Middle frontal gyrus (tissue), 1 donor: Measurements from ENCODE around the gene CDRT4.

Experiments used
- DNase-seq: peaks from one replicate; pipeline ENCODE4 v3.0.0-alpha.2; 2015; ENCODE audit warnings: low spot score; ENCODE audit errors: extremely low spot score

The CDRT4 gene

DNA sequence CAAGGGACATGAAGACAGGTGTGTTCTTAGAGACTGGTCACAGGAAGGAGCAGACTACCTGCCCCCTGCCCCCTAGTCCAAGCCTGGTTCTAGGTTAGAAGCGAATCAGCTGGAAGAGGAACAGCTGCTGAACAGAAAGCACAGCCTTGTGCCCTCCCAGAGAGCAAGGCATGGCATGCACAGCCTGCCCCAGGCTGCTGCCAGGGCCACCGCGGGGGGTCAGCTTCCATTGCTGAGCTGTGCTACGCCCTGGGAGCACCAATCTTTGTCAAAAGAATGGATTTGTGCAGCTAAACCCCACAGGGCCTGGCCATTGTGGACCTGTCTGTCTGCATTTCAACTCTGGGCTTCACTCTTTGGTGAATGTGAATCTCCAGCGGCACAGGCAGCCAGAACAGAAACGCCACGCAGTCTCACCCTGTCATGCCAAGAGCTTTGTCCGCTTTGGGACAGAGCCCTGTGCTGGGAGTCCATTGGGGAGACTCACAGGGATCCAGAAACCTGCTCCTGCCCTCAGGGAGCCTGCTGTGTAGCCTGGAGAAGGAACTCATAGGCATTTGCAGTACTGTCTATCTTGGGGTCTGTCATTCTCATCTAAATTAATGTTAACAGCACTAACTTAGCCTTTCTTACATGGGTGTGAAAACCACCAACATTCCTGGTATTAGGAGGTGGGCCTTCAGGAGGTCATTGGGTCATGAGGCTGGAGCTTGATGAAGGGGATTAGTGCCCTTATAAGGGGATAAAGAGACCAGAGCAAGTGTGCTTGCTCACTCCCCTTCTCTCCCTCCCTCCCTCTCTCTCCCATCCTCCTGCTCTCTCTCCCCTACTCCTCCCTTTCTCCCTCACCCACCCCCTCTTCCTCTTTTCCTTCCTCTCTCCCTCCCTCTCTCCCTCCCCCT is 25.6 kb upstream of the CDRT4 start:
- DNase-seq, result no peak

DNA sequence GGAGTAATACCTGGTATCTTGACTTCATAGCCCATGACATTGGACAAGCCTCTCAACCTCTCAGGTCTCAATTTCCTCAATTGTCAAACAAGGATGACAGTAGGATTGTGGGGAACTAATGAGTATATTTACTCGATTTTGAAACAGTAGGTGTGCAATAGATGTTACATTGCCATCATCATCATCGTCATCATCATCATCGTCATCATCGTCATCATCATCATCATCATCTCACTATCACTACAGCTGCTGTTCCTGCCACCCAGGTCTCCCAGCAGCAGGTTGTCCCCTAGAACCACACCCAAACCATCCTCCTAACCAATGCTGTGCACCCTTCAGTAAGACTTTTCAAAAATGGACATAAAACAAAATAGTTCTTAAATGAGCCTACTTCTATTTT is 24.8 kb upstream of the CDRT4 start:
- DNase-seq, result no peak

DNA sequence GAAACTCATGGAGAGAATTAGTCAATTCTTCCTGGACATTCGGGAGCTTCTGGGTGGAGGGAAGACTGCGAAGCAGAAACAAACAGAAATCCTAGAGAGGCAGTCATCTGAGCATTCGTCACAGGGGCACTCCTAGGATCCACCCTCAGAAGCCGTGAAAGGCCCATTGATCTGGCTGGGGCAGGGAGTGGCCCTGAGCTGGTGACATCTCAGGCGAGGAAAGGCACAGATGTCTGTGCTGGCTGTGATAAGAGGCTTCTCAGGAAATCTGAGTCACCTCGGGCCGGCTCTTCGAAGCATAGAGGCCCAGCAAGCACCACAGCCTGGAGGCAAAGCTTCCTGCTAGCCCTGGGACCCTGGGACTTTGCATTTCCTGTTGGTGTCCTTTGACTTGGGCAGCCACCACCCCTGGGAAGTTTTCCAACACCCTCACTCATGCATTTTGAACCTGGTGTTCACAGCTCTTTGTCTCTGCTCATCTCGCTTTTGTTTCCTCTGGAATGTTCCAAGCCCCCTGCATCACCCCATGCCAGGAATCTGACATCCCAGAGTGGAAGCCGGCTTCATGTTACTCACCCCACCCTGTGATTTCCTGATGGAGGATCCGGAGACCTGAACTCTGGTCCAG is 23.3 kb upstream of the CDRT4 start:
- peak; percentile 49 for DNase-seq

DNA sequence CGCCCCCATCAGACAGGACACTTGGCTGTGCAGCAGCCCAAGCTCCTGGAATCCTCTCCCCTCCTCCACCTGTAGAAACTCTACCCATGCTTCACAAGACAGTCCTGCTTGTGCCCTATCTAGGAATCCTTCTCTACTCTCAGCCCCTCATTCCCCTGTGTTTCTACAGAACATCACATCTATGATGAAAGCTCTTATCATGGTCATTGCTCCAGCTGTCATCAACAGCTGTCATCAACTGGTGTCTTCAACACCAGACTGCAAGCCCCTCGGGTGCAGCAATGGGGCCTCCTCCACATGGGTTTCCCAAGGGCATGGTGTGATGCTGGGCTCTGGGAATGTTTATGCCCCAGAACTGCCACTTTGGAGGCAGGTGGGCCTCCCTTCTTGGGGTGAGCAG is 21.1 kb upstream of the CDRT4 start:
- DNase-seq, result no peak

DNA sequence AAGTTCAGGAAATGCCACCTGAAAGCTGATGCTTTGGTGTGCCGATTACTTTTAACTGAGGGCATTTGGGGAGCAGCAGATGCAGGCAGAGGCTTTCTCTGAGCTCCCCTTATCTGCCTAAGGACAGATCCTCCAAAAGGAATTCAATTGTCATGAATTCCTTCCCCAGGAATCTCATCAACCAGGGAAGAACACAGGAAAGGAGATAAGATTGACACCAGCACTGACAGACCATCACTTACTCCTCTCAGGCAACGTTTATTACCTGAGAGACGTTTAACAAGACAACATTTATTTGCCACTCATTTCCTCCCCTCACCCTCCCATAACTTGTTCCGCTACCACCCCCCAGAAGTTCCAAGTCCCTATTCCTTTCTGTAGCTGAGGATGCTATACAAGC is 17.6 kb upstream of the CDRT4 start:
- DNase-seq, result no peak

DNA sequence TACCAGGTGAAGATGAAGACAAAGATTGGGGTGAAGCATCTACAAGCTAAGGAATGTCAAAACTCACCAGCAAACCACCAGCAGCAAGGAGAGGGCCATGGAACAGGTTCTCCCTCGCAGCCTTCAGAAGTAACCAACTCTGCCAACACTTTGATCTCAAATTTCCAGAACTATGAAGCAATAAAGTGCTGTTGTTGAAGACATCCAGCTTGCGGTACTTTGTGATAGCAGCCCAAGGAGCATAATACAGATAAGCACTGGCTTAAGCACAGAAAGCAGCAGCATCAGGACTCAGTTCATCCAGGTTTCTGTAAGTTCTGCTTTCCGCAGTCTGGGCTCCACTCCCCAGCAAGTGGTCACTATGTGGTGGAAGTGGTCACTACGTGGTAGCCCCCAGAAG is 16.0 kb upstream of the CDRT4 start:
- no peak for DNase-seq

DNA sequence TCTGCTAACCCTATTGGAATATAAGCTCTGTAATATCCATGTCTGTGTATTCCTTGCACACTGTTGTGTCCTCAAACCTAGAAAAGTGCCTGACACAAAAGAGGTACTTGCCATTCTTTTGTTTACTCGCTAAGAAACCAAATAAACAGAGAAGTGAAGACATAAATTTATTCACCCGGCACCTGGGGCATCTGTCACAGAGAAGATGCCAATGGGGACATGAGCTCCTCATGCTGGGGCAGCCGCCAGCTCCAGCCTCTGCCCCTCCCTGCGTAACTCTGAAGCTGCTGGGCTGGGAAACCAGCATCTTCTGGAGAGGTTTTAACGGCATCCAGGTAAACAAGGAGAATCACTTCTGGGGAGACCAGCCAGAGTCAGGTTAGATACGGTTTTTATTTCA is 15.1 kb upstream of the CDRT4 start:
- DNase-seq, result no peak

DNA sequence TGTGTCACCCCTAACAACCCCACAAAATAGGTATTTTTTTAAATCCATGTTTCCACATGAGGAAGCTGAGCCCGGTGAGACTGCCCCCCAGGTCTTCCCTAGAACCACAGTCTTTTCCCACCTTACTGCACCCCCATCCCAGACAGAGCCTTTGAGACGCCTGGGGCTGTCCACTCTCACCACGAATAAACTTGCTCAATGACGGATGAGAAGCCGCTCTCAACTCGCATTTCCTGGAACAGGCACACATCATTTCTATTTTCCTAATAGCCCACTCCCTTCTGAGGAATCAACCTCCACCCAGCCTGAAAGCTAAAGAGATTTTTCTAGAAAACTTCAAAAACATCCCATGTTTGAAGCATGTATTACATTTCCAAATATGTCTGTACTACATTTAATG is 14.1 kb upstream of the CDRT4 start:
- DNase-seq, result no peak

DNA sequence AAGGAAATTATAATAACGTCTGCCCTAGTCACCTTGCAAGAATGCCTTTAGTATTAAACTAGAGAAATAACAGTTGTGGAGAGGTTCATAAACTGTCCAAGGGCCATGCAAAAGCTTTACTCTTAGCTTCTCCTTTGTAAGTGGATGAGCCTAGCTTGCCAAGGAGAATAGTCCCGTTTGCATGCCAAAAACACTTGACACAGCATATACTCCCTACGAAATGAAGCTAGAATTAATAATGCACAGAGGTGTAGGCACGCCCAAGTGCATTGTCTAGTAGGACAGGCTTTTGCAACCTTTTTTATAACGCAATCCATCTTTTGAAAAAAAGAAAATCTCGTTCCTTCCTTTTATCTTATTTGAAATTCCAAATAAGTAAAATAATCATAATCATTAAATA is 12.8 kb upstream of the CDRT4 start:
- no peak for DNase-seq

DNA sequence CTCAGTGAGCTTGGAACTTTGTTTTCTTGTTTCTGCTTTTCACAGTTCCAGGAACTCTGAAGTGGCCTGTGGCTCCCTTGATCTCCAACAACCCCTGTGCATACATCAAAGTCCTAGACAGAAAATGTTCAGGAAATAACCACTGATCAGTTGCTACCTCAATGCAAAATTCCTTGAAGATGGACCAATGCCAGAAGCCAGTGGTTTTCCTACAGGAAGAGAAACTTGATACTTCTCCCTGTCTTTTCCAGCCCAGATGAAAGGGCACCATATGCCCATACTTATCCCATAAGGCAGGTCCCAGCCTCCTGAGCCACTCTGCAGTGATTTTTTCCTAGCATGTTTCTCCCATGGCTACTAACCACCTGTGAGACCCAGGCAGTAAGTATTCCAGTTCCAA is 12.3 kb upstream of the CDRT4 start:
- DNase-seq, result no peak

DNA sequence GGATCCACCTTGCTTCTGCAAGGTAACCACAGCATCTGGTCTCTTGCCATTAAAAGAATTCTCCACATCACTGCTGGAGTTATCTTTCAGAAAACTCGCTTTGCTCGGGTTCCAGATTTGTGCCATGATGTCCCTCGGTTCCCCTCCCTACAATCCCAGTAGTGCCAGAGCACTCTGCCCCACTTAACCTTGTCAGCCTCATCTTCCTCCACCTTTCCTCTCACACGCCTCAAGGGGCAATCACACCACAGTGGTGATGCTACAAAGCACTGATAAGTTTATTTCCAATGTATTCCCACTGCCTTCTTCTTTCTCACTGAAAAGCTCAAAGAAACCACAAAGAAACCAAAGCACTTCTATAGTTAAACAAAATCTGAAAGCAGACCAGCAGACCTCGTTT is 11.4 kb upstream of the CDRT4 start:
- no peak for DNase-seq

DNA sequence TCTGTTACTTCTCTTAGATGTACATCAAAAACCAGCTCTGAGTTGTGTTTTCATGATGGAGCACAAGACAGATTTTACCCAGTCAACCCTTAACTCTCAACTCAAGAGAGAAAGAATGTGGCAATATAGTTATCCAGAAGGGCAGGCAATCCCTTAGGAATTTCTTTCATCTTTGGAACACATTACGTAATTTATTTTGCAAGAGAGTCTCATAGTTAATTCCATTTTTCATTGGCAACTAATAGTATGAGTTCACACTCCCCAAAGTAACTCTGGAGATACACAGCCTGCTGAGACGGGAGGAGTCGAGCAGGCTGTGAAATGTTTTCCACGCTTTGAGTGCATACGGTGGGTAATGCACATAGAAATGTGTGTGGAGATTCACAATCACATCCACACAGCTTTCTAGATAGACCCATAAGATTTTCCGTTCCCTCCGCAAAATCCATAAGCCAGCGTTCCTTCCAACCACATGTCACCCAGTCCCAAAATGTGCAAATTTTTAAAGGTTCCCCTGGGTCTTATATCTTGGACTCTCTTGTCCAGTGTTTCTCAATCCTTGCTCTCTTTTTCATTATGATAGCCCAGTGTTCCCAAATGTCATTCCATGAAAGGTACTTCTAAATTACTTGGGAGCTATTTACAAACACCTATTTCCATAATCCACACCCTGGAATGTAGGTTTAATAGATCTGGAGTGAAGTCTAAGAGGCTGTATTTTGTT is 8.4 kb upstream of the CDRT4 start:
- DNase-seq, result no peak

DNA sequence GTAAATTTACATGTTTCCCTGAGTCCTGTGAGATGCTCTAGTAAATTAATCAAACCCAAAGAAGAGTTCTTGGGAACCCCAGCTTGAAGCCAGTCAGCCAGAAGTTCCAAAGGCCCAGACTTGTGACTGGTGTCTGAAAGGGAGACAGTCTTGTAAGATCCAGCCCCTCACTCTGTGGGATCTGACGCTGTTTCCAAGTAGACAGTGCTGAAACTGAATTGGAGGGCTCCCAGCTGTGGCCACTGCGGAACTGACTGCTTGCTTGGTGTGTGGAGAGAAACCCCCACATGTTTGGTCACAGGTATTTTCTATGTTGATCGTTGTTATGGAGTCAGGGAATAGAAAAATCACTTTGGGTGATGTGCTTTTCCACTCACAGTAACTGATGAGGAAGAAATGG is 5.5 kb upstream of the CDRT4 start:
- no peak for DNase-seq

DNA sequence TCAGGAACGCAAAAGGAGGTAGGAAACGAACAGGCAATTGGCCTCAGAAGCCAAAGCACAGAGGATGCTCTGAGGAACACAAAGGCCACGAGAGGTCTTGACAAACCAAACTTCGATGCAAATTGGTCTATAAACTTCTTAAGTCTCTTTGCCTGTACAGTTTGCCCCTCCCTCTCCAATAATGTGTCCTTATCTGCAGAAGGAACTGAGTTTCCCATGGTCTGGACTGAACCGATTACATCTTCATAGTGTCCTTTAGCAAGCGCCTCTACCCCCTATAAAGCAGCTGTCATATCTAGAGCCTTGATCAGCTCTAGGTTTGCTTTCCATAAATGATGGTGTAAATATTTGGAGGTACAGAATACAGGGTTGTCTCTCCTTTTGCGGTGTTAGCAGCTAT is 3.1 kb upstream of the CDRT4 start:
- no peak for DNase-seq

DNA sequence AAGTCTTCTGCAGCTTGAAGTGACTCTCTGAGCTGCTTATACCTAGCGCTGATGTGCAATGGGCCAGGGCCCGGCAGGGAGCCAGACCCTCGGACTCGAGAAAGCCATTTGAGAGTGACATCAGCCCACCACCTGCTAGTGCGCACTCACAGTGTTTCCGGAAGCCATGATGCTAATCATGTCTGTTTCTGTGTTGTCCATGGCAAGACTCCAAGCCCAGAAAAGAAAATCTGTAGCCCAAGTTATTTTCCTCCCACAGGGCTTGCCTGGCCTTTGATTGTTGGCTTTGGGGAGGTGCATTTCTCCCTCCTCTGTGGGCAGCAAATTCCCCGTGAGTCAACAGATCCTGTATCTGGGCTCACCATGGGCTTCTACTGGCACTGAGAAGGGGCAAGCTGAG is 1.8 kb upstream of the CDRT4 start:
- DNase-seq, result no peak

DNA sequence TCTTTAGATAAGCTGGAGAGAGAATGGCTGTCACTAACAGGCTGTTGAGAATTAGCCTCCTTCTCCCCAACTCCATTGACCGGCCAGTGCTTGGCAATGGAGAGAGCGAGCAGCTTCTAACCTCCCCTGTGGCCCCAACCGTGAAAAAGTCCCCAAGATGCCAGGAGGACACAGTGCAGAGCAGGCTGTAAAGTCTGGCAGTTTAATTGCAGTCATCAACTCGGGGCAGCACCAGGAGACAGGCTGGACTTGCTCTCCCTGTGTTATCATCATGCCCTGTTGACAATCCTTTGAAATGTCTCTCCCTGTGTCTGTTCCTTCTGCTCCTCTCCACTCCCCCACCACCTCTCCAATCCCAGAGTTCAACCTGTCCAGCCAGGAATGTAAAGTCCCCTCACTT is 705 bp upstream of the CDRT4 start:
- no peak for DNase-seq

DNA sequence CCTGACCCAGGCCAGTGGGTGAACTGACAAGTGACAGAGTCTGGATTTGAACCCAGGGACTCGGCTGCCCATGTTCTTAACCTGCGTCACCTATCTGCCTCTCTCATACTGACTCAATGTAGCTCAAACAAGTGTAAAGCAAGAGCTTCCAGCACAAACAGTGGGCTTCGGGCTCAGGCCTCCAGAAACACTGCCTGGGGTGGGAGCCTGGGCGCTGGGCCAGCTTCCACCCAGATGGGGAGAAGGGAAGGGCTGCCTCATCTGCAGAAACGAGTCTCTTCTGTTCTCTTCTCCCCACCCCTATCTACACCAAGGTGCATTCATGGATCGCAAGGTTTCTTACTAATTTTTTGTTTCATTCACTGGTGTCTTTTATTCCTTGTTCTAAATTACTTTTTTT is 1.3 kb downstream of the CDRT4 start:
- no peak for DNase-seq

DNA sequence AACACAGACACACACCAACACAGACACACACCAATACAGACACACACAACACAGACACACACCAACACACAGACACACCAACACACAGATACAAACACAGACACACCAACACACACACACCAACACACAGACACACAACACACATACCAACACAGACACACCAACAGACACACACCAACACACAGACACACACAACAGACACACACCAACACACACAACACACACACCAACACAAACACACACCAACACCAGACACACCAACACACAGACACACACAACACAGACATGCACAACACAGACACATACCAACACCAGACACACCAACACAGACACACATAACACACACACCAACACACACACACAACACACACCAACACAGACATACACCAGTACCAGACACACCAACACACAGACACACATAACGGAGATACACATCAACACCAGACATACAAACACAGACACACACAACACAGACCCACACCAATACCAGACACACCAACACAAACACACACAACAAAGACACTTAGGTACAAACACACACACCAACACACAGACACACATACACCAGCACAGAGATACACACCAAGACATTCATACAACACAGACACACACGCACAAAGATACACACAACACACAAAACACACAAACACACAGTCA is 2.2 kb downstream of the CDRT4 start:
- no peak for DNase-seq

DNA sequence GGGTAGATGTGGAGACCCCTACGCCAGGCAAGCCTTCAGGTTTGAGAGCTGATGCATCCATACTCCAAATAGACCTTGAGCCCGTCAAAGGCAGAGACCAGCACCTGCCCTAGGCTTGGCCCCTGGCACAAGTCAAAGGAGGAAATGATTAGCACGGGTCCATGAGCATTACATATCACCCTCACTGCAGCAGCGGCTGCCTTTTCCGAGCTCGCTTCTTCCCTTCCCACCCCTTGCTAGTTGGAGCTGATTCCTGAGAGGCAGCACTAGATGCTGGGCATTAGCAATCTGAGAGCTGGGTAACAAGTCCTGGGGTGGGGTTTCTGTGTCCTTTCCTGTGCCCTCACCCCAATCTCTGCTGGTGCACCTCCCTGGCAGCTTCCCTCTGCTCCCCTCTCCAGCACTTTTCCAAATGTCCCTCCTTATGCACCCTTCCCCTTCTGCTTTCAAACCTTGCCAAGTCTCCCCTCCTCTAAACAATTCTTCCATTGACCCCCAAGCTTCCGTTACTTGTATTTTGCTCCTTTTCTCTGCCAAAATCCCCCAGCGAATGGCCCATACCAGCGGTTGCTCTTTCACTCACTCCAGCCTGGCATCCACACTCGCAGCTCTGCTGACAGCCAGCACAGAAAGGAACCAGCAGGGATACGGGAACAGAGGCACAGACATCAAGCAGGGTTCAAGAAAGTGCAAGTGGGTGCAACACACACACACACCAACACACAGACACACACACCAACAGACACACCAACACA is 3.0 kb downstream of the CDRT4 start:
- no peak for DNase-seq

DNA sequence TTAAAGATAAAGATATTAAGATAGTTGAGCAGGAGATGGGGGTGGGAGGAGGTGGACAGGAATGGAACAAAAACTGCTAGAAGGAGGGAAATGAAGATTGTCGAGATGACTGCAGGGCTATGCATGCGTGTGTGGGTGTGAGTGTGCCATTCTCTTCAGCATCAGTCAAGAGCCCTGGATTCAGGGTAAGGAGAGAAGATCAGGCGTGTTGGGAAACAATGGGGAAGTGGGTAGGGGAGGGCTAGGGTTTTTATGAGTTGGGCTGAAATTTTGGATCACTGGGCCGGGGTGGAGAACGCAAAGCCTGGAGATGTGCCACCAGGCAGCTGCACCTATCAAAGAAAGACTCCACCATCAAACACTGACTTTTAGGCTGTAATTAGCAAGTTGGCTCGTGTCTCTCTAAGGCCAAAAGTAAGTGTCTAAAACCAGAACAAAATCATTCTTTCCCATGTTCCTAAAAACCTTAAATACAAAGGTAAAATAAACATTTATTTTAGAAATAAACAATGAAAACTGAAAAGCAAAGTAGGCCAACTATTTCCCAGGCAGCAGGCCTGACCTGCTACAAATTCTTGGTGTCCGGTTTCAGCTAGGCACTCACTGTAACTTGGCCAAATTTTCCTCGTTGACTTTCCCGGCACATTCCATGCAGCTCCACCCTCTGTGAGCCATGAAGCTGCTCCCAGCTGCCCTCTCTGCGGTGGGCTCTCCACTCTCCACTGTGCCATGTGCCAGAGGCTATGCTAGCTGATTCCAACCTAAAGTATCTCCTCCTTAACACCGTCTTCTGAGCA is 4.2 kb downstream of the CDRT4 start:
- no peak for DNase-seq
